ENCODE measurements around the gene PALB2. TPM values are rescaled to one million over a fixed set of nuclear protein-coding genes. Genes with fewer than 3 reads are reported as not detected.

The PALB2 gene
- total RNA-seq, 1 donor from 2014 or later = 21.0 TPM

DNA sequence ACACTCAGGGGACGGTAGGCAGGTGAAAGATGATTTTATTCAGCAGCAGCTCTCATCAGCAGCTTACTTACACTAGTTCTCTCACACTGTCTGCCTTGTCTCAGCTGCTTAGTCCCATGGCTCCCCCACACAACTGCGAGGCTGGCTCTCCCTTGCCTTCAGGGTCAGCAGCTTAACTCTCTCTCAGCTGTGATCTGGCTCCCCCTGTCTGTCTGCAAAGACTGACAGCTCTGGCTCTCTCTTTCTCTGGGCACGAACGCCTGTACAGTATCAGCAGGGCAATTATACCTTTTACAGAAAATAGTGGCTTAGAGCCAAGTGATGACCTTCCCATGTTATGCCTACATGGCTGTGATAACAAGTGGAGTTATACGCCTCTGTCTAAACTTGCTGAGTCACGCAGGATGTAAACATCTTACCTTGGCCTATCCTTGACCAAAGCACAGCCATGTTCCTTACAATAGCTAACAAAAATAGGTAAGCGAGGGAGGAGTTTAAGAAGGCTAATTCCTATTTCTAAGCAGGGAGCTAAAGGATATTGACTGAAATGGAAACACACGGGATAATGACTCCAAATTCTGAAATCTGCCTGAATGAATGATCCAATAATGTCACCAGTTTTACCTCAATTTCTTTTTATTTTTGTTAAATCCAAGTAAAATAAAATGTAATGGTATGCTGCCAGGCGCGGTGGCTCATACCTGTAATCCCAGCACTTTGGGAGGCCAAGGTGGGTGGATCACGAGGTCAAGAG, 43.9 kb downstream of the PALB2 start:
- Mint-ChIP-seq H3K27me3 (no peaks in the 10 kb centered on the region), H3K36me3 (ENCODE audit: insufficient read depth) (peaks cover 8% of the 10 kb centered on the region), H3K4me1 (ENCODE audit: low read depth) (peaks cover 5% of the 10 kb centered on the region), H3K9me3 (ENCODE audit: low read depth) (no peaks in the 10 kb centered on the region), H3K4me3 (ENCODE audit: low read depth) (peak overlapping the region; percentile 34), H3K27ac (no peak overlapping the region)
- DNase-seq (ENCODE audit: low spot score, unreplicated experiment) = no peak
- TF ChIP-seq, protein P1, sequence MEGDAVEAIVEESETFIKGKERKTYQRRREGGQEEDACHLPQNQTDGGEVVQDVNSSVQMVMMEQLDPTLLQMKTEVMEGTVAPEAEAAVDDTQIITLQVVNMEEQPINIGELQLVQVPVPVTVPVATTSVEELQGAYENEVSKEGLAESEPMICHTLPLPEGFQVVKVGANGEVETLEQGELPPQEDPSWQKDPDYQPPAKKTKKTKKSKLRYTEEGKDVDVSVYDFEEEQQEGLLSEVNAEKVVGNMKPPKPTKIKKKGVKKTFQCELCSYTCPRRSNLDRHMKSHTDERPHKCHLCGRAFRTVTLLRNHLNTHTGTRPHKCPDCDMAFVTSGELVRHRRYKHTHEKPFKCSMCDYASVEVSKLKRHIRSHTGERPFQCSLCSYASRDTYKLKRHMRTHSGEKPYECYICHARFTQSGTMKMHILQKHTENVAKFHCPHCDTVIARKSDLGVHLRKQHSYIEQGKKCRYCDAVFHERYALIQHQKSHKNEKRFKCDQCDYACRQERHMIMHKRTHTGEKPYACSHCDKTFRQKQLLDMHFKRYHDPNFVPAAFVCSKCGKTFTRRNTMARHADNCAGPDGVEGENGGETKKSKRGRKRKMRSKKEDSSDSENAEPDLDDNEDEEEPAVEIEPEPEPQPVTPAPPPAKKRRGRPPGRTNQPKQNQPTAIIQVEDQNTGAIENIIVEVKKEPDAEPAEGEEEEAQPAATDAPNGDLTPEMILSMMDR (IDR thresholded peaks at IDR 0.05; ENCODE audit: unreplicated experiment) = no peak

DNA sequence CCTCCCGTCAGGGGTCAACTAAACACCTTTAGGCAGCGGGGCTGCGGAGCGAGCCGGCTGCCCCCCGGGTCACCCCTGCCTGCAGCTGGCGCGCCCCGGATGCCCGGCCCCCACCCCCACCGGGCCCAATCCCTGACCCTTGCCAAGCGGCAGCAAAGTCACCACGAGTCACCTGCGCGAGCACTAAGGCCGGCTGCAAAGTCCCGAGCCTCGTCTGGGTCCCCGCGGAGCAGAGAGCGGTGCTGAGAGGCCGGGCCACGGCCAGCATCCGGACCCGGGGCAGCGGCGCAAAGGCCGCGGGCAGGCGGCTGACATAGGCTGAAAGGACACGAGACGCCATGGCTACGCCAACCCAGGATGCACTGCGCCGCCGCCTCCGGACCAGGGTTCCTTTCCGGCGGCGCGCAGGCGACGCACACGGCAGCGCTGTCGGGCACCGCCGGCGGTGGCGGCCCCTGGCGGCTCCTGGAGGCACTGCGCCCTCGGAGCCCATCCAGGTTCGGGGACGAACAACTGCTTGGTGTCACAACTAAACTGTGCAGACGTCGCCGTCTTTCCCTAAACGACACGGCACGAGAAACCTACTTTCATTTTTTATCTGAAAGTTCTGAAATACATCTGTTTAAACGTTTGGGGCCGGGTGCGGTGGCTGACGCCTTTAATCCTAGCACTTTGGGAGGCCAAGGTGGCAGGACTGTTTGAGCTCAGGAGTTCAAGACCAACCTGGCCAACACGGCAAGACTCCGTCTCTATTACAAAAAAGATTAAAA, 45.0 kb downstream of the PALB2 start, which contains the start of gene NDUFAB1:
Gene NDUFAB1, minus strand, starts transcription at position 366 of the 770 bp plus-strand sequence. Its CDS starts 26 bp downstream, at position 340.
- peak within 1 kb of the TSS; percentile 83 for H3K4me3 Mint-ChIP-seq (ENCODE audit: low read depth)
- TF ChIP-seq, protein P1 (IDR thresholded peaks at IDR 0.05; ENCODE audit: unreplicated experiment) = peak; percentile 100
- peak; percentile 87 for DNase-seq (ENCODE audit: low spot score, unreplicated experiment)
- H3K36me3 Mint-ChIP-seq (ENCODE audit: insufficient read depth) = peaks cover 11% of the 10 kb centered on the region
- H3K4me1 Mint-ChIP-seq (ENCODE audit: low read depth) = peaks cover 5% of the 10 kb centered on the region
- H3K27ac Mint-ChIP-seq = peak within 1 kb of the TSS; percentile 77
- H3K27me3 Mint-ChIP-seq = no peaks in the 10 kb centered on the region
- H3K9me3 Mint-ChIP-seq (ENCODE audit: low read depth) = no peaks in the 10 kb centered on the region

DNA sequence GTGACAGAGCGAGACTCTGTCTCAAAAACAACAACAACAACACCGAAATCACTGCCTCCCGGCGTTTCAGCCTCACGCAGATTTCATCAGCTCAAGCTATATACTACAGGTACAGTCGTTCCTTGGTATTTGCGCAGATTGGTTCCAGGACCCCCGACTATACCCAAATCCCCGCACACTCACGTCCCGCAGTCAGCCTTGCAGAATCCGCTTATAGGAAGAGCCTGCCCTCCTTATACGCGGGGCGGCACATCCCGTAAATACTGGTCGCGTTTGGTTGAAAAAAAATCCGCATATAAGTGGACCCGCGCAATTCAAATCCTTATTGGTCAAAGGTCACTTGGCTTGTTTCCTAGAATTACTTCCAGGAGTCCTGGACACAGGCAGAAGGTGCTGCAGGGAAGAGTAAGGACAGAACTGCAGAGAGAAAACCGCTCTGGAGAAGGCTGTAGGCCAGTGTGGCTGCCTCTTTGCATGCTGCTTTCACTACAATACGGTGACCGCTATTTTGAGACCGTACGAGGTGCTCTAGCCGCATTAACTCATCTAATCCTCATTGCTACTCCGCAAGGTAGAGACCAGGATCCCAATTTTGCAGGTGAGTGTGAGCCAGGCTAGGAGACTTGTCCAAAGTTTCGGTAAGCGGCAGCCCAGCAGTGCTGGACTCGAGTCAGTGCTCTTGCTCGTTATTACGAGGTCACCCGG, 45.7 kb downstream of the PALB2 start:
- Mint-ChIP-seq H3K36me3 (ENCODE audit: insufficient read depth) (peaks cover 11% of the 10 kb centered on the region), H3K27me3 (no peaks in the 10 kb centered on the region), H3K27ac (peak overlapping the region; percentile 71), H3K4me1 (ENCODE audit: low read depth) (peaks cover 5% of the 10 kb centered on the region), H3K9me3 (ENCODE audit: low read depth) (no peaks in the 10 kb centered on the region), H3K4me3 (ENCODE audit: low read depth) (peak overlapping the region; percentile 83)
- TF ChIP-seq, protein P1 (IDR thresholded peaks at IDR 0.05; ENCODE audit: unreplicated experiment) = no peak
- DNase-seq (ENCODE audit: low spot score, unreplicated experiment) = no peak

DNA sequence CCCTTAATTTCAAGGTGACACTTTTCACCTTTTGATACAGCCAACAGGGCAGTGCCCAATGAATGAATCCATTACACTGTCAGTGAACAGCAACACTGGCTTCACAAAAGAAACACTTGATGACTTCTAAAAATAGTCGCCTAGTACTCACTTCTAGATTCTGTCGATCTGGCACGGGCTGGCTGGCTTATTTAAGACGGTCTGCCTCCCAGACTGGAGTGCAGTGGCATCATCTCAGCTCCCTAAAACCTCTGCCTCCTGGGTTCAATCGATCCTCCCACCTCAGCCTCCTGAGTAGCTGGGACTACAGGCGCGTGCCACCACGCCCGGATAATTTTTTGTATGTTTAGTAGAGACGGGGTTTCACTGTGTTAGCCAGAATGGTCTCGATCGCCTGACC, 46.9 kb downstream of the PALB2 start:
- Mint-ChIP-seq H3K27ac (no peak overlapping the region), H3K27me3 (no peaks in the 10 kb centered on the region), H3K4me3 (ENCODE audit: low read depth) (peak overlapping the region; percentile 14), H3K9me3 (ENCODE audit: low read depth) (no peaks in the 10 kb centered on the region), H3K36me3 (ENCODE audit: insufficient read depth) (peaks cover 13% of the 10 kb centered on the region), H3K4me1 (ENCODE audit: low read depth) (peaks cover 5% of the 10 kb centered on the region)
- DNase-seq (ENCODE audit: low spot score, unreplicated experiment) = no peak
- TF ChIP-seq, protein P1 (IDR thresholded peaks at IDR 0.05; ENCODE audit: unreplicated experiment) = no peak

DNA sequence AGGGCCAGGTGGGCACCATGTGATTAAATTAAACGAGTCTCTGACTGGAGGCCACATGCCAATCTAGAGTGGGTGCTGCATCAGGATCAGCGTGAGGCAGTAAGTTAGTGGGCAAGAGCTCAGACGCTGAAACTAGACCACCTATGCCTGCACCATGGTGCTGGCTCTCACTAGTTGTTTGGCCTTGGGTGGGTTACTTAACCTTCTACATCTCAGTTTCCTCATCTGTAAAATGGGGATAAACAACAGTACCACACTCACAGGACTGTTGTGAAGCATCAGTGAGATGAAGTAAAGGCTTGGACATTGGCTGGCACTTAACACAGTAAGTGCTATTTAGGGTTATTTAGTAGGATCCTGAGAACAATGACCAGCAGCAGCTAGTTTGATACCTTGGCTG, 50.9 kb downstream of the PALB2 start:
- no peaks in the 10 kb centered on the region for H3K9me3 Mint-ChIP-seq (ENCODE audit: low read depth)

More for the DNA sequence above, 50.9 kb downstream of the PALB2 start:
- Mint-ChIP-seq H3K4me1 (ENCODE audit: low read depth) (peaks cover 3% of the 10 kb centered on the region), H3K36me3 (ENCODE audit: insufficient read depth) (peaks cover 17% of the 10 kb centered on the region), H3K4me3 (ENCODE audit: low read depth) (no peak overlapping the region), H3K27ac (no peak overlapping the region), H3K27me3 (no peaks in the 10 kb centered on the region)
- DNase-seq (ENCODE audit: low spot score, unreplicated experiment) = no peak
- TF ChIP-seq, protein P1 (IDR thresholded peaks at IDR 0.05; ENCODE audit: unreplicated experiment) = no peak

Measured in progenitor cell of endocrine pancreas (in vitro differentiated cells).